GM18505 (cell line): Measurements from ENCODE around the gene SNCAIP.

Source experiments
- ATAC-seq: cut with Tn5 transposase; IDR thresholded peaks from one replicate; pipeline ENCODE4 v1.9.1; 2021; ENCODE audit not compliant: unreplicated experiment
- POLR2A ChIP-seq: IDR thresholded peaks from 4 replicates; pipeline ENCODE4 v1.6.1; 2011; ENCODE audit warnings: borderline replicate concordance; ENCODE audit not compliant: insufficient read depth, insufficient read length; ENCODE audit errors: extremely low read depth

Gene SNCAIP

DNA sequence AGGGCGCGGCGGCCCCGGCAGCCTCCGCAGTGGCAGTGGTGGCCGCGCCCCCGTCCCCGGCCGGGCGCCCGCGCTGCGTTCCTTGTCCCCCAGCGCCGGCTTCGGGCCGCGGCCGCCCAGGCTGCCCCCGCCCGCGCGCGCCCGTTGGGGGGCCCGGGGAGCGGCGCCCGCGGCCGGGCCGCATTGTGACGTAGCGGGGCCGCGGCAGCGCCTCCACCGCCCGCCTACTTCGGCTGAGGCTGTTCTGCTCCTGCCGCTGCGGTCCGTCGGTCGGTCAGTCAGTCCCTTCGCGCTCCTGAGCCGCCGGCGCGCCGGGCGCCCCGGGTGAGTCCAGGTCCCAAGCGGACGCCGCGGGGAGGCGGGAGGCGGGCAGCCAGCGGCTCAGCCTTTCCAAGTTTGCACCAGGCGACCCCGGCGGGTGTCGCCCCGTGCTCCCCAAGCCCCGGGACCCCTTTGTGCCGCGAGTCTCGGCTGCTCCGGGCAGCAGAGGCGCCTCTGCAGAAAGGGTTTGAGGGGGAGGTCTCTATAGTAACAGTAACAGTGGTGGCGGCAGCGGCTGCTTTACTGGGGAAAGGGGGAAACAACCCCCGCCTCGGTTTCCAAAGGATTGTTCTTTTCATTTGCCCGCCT, at the start of gene SNCAIP:
Gene SNCAIP, plus strand, starts transcription at position 277 of the 630 bp plus-strand sequence. CDS start 78,898 bp downstream, outside the sequence.
- peak; percentile 76 for ATAC-seq
- no peak for TF ChIP-seq POLR2A

- TF ChIP-seq POLR2A, result no peak
- no peak for ATAC-seq
Observed at GRCh38 chr5:122263352-122264030, 48.5 kb upstream of the SNCAIP start.

- TF ChIP-seq POLR2A, result no peak
- ATAC-seq, result no peak
Observed at GRCh38 chr5:122264610-122265009, 47.4 kb upstream of the SNCAIP start.

DNA sequence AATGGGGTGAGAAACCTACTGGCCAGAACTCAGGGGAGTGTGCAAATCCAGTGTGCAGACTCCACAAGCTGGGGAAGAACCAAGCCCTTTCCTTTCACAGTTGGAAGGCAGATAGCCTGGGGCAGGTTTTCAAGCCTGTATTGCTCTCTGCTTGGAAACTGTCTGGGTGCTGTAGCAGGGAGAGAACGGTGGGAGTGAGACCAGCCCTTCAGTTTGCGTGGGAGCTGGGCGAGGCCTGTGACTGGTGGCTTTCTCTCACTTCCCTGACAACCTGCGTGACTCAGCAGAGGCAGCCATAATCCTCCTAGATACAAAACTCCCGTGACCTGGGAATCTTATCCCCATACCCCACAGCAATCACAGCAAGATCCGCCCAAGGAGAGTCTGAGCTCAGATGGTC, 44.9 kb upstream of the SNCAIP start:
- no peak for ATAC-seq
- no peak for TF ChIP-seq POLR2A

DNA sequence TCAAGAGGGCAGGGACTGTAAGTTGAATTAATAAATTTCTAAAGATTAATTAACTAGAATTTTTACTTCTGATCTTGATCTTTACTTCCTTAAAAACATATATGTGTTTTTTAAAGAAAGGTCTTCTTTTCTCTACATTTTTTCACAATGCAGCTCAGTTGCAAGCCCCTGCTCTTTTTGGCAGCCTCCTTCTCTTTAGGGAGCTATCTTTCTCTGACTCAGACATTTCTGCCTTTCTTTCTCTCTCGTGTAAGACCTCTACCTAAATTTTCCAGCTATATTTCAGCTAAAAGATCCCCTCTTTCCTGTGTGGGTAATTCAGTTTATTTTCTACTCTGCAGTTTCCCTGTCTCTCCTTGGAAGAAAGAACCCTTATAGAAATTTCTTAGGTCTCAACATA, 38.3 kb upstream of the SNCAIP start:
- ATAC-seq, result no peak
- no peak for TF ChIP-seq POLR2A

DNA sequence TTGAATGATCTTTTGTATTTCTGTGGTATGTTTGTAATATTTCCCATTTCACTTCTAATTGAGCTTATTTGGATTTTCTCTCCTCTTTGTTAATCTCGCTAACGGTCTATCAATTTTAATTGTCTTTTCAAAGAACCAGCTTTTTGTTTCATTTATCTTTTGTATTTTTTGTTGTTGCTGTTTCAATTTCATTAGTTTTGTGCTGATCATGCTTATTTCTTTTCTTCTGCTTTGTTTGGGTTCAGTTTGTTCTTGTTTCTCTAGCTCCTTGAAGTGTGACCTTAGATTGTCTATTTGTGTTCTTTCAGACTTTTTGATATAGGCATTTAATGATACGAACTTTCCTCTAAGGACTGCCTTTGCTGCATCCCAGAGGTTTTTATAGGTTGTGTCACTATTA, 28.4 kb upstream of the SNCAIP start:
- TF ChIP-seq POLR2A, result no peak
- no peak for ATAC-seq

GRCh38 chr5:122286541-122286940, 25.5 kb upstream of the SNCAIP start:
- no peak for ATAC-seq
- no peak for TF ChIP-seq POLR2A

- ATAC-seq, result no peak
Observed at GRCh38 chr5:122287101-122287500, 24.9 kb upstream of the SNCAIP start.

GRCh38 chr5:122291000-122291901, 20.8 kb upstream of the SNCAIP start:
- ATAC-seq, result no peak
- TF ChIP-seq POLR2A, result no peak

More at GRCh38 chr5:122287101-122287500, 24.9 kb upstream of the SNCAIP start:
- no peak for TF ChIP-seq POLR2A

DNA sequence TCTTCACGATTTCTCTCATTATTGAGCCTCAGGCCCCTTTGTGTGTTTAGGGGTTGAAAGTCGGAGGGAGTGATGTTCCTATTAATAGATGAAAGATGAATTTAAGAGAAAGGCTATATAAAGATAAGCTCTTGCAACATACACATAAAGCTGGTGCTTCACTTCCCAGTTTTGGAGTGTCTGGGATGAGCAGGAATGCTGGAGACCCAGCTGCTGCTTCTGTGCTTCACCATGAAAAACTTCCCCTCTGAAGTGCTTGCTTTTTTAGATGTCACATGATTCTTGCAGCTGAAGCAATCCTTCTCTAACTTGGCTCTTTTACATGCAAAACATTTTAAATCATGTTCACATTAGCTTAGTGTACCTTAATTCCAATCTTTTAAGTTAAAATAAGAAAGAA, 19.7 kb upstream of the SNCAIP start:
- ATAC-seq, result no peak
- TF ChIP-seq POLR2A, result no peak

DNA sequence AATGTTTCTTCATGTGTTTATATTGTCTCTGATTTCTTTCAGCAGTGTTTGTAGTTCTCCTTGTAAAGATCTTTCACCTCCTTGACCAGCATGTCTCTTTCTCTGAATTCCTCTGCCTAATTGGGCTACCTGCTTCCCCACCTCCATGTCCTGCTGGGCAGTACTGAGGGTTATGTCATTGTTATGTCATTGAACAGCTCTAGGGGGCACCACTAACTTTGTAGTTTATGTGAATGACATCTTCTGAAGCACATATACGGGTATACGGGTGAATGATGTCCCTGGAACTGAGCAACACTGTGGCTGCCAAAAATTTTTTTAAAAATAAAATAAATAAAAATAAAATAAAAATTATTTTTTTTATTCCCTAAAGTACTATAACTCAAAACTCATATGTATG, 16.9 kb upstream of the SNCAIP start:
- TF ChIP-seq POLR2A, result no peak
- ATAC-seq, result no peak

- no peak for ATAC-seq
Observed at GRCh38 chr5:122296871-122297270, 15.2 kb upstream of the SNCAIP start.

GRCh38 chr5:122297587-122298298, 14.3 kb upstream of the SNCAIP start:
- TF ChIP-seq POLR2A, result no peak
- peak; percentile 95 for ATAC-seq

More at GRCh38 chr5:122296871-122297270, 15.2 kb upstream of the SNCAIP start:
- no peak for TF ChIP-seq POLR2A
